ENCODE results near the gene SLC6A3.

The SLC6A3 gene

DNA sequence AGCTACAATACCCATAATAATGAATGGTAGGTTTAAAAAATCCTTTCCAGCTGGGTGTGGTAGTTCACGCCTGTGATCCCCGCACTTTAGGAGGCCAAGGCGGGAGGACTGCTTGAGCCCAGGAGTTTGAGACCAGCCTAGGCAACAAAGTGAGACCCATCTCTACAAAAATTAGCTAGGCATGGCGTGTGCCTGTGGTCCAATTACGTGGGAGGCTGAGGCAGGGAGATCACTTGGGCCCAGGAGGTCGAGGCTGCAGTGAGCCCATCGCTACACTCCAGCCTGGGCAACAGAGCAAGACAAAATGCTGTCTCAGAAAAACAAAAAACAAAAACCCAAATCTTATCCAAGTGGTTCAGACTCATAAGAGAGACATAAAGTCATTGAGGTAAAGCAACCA is 33.8 kb upstream of the SLC6A3 start:
- Histone ChIP-seq H3K4me1 (no peaks in the 10 kb centered on the region), H3K79me2 (no peaks in the 10 kb centered on the region), H3K9ac (no peak overlapping the region), H3K9me3 (ENCODE audit: control insufficient read depth, low read length) (no peaks in the 10 kb centered on the region), H3K4me2 (ENCODE audit: low read length) (no peak overlapping the region), H3K4me3 (ENCODE audit: low read depth, low read length) (no peak overlapping the region), H3K36me3 (ENCODE audit: control insufficient read depth, insufficient read depth, low read length) (no peaks in the 10 kb centered on the region), H3K27me3 (ENCODE audit: control insufficient read depth, insufficient read depth, low read length) (no peaks in the 10 kb centered on the region), H2AFZ (no peak overlapping the region), H3K27ac (no peak overlapping the region)
- TF ChIP-seq, protein P1, sequence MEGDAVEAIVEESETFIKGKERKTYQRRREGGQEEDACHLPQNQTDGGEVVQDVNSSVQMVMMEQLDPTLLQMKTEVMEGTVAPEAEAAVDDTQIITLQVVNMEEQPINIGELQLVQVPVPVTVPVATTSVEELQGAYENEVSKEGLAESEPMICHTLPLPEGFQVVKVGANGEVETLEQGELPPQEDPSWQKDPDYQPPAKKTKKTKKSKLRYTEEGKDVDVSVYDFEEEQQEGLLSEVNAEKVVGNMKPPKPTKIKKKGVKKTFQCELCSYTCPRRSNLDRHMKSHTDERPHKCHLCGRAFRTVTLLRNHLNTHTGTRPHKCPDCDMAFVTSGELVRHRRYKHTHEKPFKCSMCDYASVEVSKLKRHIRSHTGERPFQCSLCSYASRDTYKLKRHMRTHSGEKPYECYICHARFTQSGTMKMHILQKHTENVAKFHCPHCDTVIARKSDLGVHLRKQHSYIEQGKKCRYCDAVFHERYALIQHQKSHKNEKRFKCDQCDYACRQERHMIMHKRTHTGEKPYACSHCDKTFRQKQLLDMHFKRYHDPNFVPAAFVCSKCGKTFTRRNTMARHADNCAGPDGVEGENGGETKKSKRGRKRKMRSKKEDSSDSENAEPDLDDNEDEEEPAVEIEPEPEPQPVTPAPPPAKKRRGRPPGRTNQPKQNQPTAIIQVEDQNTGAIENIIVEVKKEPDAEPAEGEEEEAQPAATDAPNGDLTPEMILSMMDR (IDR thresholded peaks at IDR 0.05) = no peak

DNA sequence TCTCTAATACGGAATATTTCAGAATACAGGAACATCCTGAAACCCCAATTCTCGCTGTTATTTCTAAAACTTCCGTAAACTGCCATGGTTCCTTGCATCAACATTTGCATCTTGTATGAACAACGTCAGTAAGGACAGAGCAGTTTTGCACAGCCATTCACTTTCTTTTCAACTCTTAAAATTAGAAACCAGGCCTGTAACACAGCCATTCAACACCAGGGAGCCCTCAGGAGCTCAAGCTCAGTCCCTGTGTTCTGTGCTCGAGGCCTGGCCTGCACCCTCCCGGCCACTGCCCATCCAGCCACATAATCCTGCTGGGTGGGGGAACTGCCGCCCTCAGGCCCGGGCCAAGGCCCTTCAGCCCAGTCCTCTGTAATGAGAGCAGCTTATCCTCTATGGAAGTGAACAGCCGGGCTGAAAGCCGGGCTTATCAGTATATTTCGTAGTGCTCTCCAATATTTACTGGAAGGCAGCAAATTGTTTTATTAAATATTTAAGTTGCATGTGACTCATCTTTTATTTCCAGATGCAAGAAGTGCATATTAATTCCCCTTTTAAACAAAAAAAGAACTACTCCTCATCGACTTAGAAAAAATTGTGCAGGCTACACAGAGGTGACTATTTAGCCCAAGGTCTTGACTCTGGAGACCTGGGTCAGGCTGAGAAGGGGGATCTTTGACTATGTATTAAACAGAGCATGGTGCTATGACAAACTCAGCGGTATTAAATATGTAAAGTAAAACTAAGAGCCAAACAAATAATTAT is 33.2 kb upstream of the SLC6A3 start:
- no peak overlapping the region for H3K9ac ChIP-seq
- H3K4me1 ChIP-seq = no peaks in the 10 kb centered on the region
- H3K27me3 ChIP-seq (ENCODE audit: control insufficient read depth, insufficient read depth, low read length) = no peaks in the 10 kb centered on the region
- H3K4me2 ChIP-seq (ENCODE audit: low read length) = no peak overlapping the region
- no peaks in the 10 kb centered on the region for H3K9me3 ChIP-seq (ENCODE audit: control insufficient read depth, low read length)
- no peaks in the 10 kb centered on the region for H3K36me3 ChIP-seq (ENCODE audit: control insufficient read depth, insufficient read depth, low read length)
- H3K4me3 ChIP-seq (ENCODE audit: low read depth, low read length) = no peak overlapping the region
- no peak overlapping the region for H3K27ac ChIP-seq
- no peak overlapping the region for H2AFZ ChIP-seq
- TF ChIP-seq, protein P1 (IDR thresholded peaks at IDR 0.05) = no peak
- no peaks in the 10 kb centered on the region for H3K79me2 ChIP-seq

DNA sequence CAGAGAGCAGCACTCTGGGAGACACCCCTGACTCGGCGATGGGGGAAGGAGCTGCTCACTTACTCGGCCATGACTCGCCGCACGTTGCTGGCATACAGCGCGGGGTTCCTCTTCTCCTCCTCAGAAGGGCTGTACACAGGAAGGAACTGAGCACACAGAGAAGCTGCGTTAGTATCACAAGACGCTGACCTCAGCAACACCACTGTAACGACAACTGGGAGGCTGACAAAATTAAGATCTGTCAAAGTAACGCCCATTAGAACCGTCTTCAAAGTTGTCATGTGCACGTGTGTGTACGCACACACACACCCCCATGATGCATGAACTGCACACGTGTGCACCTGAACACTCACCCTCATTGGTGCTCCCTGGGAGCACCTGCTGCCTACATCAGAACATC is 32.1 kb upstream of the SLC6A3 start:
- Histone ChIP-seq H3K79me2 (no peaks in the 10 kb centered on the region), H3K9ac (no peak overlapping the region), H3K27ac (no peak overlapping the region), H2AFZ (no peak overlapping the region), H3K4me2 (ENCODE audit: low read length) (no peak overlapping the region), H3K27me3 (ENCODE audit: control insufficient read depth, insufficient read depth, low read length) (no peaks in the 10 kb centered on the region), H3K4me1 (no peaks in the 10 kb centered on the region), H3K4me3 (ENCODE audit: low read depth, low read length) (no peak overlapping the region), H3K9me3 (ENCODE audit: control insufficient read depth, low read length) (no peaks in the 10 kb centered on the region), H3K36me3 (ENCODE audit: control insufficient read depth, insufficient read depth, low read length) (no peaks in the 10 kb centered on the region)
- TF ChIP-seq, protein P1 (IDR thresholded peaks at IDR 0.05) = no peak

DNA sequence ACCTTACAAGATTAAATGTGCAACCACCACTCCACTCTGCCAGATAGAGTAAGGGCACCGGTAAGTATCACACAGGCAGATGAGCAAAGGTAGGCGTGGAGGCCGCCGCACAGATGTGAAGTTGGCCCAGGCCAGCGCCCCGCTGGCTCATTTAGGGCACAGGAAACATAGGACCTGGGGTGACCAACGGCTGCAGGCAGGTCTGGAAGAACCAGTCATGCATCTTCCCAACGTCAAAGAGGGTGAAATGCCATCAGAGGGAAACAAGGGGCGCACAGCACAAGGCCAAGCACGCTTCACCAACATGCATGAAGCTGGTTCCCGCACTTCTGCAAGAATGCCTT is 31.7 kb upstream of the SLC6A3 start:
- H3K79me2 ChIP-seq = no peaks in the 10 kb centered on the region
- H3K4me1 ChIP-seq = no peaks in the 10 kb centered on the region
- no peak overlapping the region for H3K27ac ChIP-seq
- H2AFZ ChIP-seq = no peak overlapping the region
- no peak overlapping the region for H3K9ac ChIP-seq
- no peak overlapping the region for H3K4me3 ChIP-seq (ENCODE audit: low read depth, low read length)
- no peaks in the 10 kb centered on the region for H3K9me3 ChIP-seq (ENCODE audit: control insufficient read depth, low read length)
- TF ChIP-seq, protein P1 (IDR thresholded peaks at IDR 0.05) = no peak
- no peaks in the 10 kb centered on the region for H3K36me3 ChIP-seq (ENCODE audit: control insufficient read depth, insufficient read depth, low read length)
- no peak overlapping the region for H3K4me2 ChIP-seq (ENCODE audit: low read length)
- H3K27me3 ChIP-seq (ENCODE audit: control insufficient read depth, insufficient read depth, low read length) = no peaks in the 10 kb centered on the region

All from parathyroid adenoma (tissue), 2 donors.